Fibroblast of skin of right biceps (primary cell): Measurements from ENCODE around the gene SURF2.
"Not testable (repeated sequence)": the region's sequence is repeated elsewhere in the genome, so short reads cannot be mapped to it uniquely, and the experiment has no call there.

Experiments used
- DNase-seq: peaks from one replicate; pipeline ENCODE4 v3.0.0-alpha.2; 2013

Gene SURF2

GRCh38 chr9:133356391-133357091 is at the start of gene SURF2, which contains the start of gene SURF1:
Gene SURF2, plus strand, starts transcription at chr9:133356550. Its CDS starts 43 bp downstream, at chr9:133356593.
Gene SURF1, minus strand, starts transcription at chr9:133356487. Its CDS starts 34 bp downstream, at chr9:133356453.
- DNase-seq, result peak; percentile 77

- DNase-seq, result no peak
These were observed 49.0 kb upstream of the SURF2 start for GRCh38 chr9:133307301-133307700.

DNA sequence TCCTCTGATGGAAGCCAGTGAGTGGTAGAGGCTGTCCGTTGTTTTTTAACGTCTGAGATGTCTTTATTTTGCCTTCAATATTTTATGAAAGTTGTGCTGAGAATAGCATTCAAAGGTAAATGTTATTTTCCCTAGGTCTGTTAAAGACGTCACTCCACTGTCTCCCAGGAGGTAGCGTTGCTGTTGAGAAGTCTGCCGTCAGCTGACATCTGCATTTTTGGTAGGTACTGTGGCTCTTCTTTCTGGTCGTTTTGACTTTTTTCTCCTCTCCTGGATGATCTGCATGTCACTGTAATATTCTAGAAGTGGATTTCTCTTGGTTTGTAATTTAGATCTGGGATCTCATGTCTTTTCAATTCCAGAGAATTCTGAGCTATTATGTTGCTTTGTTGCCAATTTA is 46.7 kb upstream of the SURF2 start:
- DNase-seq, result no peak

- no peak for DNase-seq
These were observed 40.4 kb upstream of the SURF2 start for GRCh38 chr9:133315997-133316396.

GRCh38 chr9:133317551-133317950 is 38.8 kb upstream of the SURF2 start:
- DNase-seq, result not testable (repeated sequence)

- DNase-seq, result no peak
These were observed 35.9 kb upstream of the SURF2 start for GRCh38 chr9:133320421-133320881.

GRCh38 chr9:133321411-133321935 is 34.9 kb upstream of the SURF2 start:
- no peak for DNase-seq

DNA sequence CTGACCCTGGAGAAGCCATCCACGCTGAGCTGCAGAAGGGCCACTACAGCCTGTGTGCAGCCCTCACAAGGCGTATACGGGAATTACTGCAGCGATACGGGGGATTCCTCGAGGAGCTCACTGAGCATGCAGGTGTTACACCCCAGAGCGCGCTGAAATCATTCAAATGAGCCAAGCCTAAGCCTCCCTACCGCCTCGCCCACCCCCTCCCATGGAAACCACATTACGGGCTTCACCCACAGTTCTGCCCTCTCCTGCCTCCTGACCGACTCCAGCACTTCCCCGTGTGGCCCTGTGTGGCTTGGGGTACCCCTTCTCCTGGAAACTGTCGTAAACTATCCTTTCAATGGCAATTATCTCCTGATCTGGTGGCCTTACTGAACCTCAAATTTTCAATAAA is 33.6 kb upstream of the SURF2 start:
- no peak for DNase-seq

- DNase-seq, result no peak
These were observed 33.1 kb upstream of the SURF2 start for GRCh38 chr9:133323211-133323610.

GRCh38 chr9:133323991-133324703 is 32.2 kb upstream of the SURF2 start:
- DNase-seq, result no peak

DNA sequence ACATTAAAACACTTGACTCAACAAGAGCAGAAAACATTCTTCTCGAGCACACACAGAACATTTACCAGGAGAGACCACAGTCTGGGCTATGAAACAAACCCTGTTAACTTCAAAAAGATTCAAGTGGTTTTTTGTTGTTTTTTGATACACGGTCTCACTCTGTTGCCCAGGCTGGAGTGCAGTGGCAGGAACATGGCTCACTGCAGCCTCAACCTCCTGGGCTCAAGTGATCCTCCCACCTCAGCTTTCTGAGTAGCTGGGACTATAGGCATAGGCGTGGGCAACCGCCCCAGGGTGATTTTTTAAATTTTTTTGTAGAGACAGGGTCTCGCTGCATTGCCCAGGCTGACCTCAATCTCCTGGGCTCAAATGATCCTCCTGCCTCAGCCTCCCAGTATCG is 29.3 kb upstream of the SURF2 start:
- DNase-seq, result not testable (repeated sequence)

DNA sequence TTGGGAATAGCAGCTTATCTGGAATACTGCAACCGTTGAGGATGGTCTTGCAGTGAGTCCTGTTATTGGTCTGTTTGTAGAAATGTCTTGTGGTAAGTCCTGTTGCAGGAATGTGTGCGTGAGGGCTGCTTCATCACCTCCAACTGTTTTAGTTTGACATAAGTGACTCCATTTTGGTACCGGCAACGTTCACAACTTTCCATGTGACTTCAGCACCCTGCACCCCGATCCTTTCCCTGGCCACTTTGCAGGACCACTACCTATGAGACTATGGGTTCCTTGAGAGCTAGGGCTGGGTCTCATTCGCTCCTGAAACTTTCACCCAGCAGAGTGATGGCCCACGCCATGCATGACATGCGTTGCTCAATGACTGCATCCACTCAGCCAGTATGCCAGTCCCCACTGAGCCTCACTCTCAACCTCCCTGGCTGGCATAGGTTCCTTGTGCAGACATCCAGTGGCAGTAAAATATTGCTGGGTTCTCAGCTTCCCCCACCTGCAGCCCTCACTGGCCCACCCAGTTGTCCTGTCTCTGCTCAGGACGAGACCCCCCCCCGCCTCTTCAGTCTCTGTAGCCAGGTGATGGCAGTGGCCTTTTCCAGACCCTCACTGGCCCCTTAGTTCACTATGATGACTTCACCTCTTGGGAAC is 28.4 kb upstream of the SURF2 start:
- no peak for DNase-seq

DNA sequence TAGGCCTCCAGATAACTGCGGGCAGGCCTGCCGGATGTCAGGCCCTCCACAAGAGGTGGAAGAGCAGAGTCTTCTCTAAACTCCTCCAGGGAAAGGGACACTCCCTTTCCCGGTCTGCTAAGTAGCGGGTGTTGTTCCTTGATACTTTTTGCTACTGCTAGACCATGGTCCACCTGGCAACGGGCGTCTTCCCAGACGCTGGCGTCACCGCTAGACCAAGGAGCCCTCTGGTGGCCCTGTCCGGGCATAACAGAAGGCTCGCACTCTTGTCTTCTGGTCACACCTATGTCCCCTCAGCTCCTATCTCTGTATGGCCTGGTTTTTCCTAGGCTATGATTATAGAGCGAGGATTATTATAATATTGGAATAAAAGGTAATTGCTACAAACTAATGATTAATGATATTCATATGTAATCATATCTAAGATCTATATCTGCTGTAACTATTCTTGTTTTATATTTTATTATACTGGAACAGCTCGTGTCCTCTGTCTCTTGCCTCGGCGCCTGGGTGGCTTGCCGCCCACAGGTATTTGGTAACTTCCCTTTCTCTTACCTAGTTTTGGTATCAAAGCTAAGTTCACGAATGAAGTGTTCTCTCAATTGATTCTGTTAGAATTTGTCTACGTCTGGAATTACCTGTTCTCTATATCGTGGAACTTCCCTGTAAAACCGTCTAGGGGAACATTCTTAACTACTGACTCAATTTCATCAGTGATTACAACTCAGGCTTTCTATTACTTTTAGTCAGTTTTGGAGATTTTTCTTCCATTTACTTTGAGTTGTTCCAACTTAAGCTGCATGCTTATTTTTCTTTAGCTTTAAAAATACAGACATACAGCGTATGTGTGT is 26.8 kb upstream of the SURF2 start:
- not testable (repeated sequence) for DNase-seq

DNA sequence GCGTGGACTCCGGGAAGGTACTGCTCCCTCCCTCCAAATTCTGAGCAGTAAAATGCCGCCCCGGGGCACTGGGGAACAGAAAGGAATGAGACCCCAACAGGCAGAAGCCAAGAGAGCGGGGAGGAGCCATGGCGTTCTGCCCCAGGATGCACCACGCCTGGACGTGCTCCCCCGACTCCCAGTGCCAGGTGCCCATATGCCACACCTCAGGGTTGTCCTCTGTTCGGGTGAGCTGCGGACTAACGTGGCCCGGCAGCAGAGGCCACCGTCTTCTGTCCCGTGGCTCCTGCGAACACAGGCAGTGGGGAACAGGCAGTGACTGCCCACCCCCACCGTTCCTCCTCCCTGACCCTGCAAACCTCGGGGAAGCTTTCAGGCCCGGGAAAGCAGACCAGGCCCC is 25.1 kb upstream of the SURF2 start:
- no peak for DNase-seq

- DNase-seq, result no peak
These were observed 24.5 kb upstream of the SURF2 start for GRCh38 chr9:133331641-133332380.

GRCh38 chr9:133332381-133332730 is 24.0 kb upstream of the SURF2 start:
- DNase-seq, result no peak

GRCh38 chr9:133333011-133333410 is 23.3 kb upstream of the SURF2 start:
- DNase-seq, result no peak

DNA sequence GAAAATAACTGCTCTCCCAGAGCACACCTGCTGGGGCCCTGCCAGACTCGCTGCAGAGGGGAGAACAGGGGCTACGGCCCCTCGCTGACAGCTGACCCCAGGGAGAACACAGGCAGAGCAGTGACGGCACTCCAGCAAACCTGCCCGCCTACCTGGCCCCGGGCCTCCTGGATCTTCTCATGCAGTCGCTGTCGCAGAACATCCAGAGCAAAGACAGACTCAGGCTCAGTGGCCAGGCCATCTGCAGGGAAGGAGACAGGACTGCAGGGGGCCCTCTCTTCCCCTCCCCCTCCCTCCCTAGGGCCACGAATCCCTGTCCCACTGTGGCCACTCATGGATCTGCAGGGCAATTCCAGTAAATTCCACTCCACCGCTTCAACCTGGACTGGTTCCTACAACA is 22.8 kb upstream of the SURF2 start:
- no peak for DNase-seq

DNA sequence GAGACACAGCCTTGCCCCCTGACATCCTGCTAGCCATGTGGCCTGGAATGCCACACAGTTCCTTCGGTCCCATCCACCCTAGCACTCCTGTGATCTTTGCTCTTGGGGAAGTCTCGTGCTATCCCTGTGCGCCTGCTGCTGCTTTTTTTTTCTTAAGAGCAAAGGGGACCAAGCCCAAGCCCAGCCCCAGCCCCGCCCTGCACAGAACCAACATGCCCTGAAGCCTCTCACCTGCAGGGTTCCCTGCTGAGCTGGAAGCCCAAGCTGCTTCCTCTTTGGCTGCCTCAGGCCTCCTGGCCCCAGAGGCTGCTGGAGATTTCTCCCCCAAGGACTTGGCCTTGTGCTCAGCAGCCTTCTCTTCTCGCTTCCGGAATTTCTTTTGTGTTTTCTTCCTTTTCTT is 22.2 kb upstream of the SURF2 start:
- no peak for DNase-seq

DNA sequence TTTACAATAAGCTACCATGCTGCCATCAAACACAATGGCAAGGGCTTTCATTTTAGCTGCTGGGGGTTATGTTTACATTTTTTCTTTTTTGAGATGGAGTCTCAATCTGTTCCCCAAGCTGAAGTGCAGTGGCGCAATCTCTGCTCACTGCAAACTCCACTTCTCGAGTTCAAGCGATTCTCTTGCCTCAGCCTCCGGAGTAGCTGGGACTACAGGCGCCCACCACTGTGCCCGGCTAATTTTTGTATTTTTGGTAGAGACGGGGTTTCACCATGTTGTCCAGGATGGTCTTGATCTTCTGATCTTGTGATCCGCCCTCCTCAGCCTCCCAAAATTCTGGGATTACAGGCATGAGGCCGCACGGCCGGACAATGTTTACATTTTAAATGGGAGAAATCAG is 21.5 kb upstream of the SURF2 start:
- DNase-seq, result not testable (repeated sequence)

DNA sequence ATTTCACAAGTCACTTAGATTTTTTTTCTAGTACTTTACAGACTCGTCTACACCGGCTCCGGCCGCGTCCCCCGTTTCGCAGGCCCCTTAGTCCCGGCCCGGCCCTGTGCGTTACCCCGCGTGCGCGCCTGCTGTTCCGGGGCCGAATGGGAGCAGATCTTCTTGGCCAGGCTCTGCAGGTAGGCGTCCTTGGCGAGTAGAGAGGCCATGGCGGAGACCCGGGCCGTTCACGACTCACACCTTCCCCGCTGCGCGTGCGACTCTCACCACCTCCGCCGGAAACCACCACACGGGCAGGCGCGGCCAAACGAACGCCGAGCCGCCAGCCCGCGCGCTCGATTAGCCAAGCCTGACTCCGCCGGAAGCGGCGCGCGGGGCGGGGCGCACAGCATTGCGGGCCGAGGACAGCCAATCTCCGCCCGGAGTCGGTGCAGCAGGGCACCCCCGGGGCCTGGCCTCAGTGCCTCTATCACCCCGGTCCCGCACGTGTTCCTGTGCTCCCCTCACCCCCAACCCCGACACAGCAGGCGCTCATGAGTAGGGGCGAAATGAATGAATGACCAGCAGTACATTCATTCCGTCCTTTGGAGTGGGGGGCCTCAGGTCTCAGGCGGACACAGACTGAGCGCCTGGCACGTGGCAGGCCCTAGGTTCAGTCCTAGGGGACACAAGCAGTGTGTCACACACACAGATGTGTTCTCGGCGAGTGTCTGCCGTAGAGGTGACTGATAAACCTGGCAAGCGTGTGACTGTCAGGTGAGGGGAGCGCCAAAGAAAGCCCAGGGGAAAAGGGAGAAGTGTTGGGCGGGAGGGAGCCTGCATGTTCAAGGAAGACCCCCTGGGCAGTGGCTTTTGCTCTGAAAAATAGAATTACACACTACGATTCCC is 20.2 kb upstream of the SURF2 start, which contains the start of gene SURF6:
SURF6 (minus strand) TSS at position 265 of the 888 bp plus-strand sequence; CDS start at position 209, 56 bp downstream.
- peak; percentile 91 for DNase-seq
